Lower lobe of right lung (tissue), 2 donors: ENCODE data around the gene ATP4A. TPM values are rescaled to one million over a fixed set of nuclear protein-coding genes. Genes with fewer than 3 reads are reported as not detected.

Experiments used
- ATAC-seq, 2 donors: fragments of 200-7000 bp; cut with Tn5 transposase; one replicate each; pipeline ENCODE4 v1.9.1; 2020 to 2022; ENCODE audit warnings: mild to moderate bottlenecking in 2 of 2, moderate library complexity in 2 of 2
- DNase-seq: peaks from one replicate; pipeline ENCODE4 v3.0.0-alpha.2; 2020
- H3K27ac ChIP-seq: fragments of 200-600 bp; one replicate; pipeline ENCODE4 v1.8.0; 2022
- H3K27me3 ChIP-seq: fragments of 200-600 bp; one replicate; pipeline ENCODE4 v1.8.0; 2022; ENCODE audit warnings: low read depth
- H3K36me3 ChIP-seq: fragments of 200-600 bp; one replicate; pipeline ENCODE4 v1.8.0; 2022; ENCODE audit warnings: mild to moderate bottlenecking
- H3K4me1 ChIP-seq: fragments of 200-600 bp; one replicate; pipeline ENCODE4 v1.8.0; 2022
- H3K4me3 ChIP-seq: fragments of 200-600 bp; one replicate; pipeline ENCODE4 v1.8.0; 2022; ENCODE audit warnings: mild to moderate bottlenecking
- H3K9me3 ChIP-seq: fragments of 200-600 bp; one replicate; pipeline ENCODE4 v1.8.0; 2022
- CTCF ChIP-seq: fragments of 200-600 bp; IDR thresholded peaks from one replicate; pipeline ENCODE4 v1.8.0; 2022; ENCODE audit warnings: antibody characterized with exemption, mild to moderate bottlenecking
- intact Hi-C: fragments of 100-400 bp; cut with DNase I; formaldehyde crosslinking; loops from one replicate; pipeline ENCODE4 v1.11.0; 2022
- total RNA-seq: library from RNA; stranded (reverse); fragmentation: NEBNext Ultra II Directional; extraction: Animal tissue kit (Norgen Biotek cat#: 25700); gene quantifications from one replicate; pipeline ENCODE4 v1.2.1, GENCODE V29; 2021
- donor health status: DM: no; HTN: yes; CAD: no; lungs with severe emphysema.

The ATP4A gene
- total RNA-seq, 1 donor from 2014 or later: not detected

- Histone ChIP-seq H3K36me3 (no peaks in the 10 kb centered on the region), H3K9me3 (no peaks in the 10 kb centered on the region), H3K27ac (no peak overlapping the region), H3K4me3 (no peak overlapping the region), H3K4me1 (peaks cover 7% of the 10 kb centered on the region), H3K27me3 (peaks cover 37% of the 10 kb centered on the region)
- intact Hi-C loops: no loop called here
- DNase-seq (no peak), ATAC-seq (no peak)
- TF ChIP-seq CTCF: no peak
Observed at GRCh38 chr19:35559281-35559659, 4.2 kb downstream of the ATP4A start.

GRCh38 chr19:35558400-35559280, 4.8 kb downstream of the ATP4A start:
- H3K4me1 ChIP-seq: peaks cover 7% of the 10 kb centered on the region
- DNase-seq (no peak), ATAC-seq (peak in 1 of 2 donors; percentile 5)
- H3K27ac ChIP-seq: no peak overlapping the region
- H3K4me3 ChIP-seq: peak overlapping the region; percentile 48
- intact Hi-C loops: no loop called here
- H3K27me3 ChIP-seq: peaks cover 37% of the 10 kb centered on the region
- no peaks in the 10 kb centered on the region for H3K36me3 ChIP-seq
- TF ChIP-seq CTCF: no peak
- H3K9me3 ChIP-seq: no peaks in the 10 kb centered on the region

- ATAC-seq: peak; percentile 66 to 79
- Histone ChIP-seq H3K36me3 (no peaks in the 10 kb centered on the region), H3K27ac (no peak overlapping the region), H3K4me1 (peaks cover 7% of the 10 kb centered on the region), H3K9me3 (no peaks in the 10 kb centered on the region), H3K4me3 (peak overlapping the region; percentile 48), H3K27me3 (peaks cover 37% of the 10 kb centered on the region)
- DNase-seq: peak; percentile 79
- no peak for TF ChIP-seq CTCF
- intact Hi-C loops: no loop called here
Observed at GRCh38 chr19:35557539-35558399, 5.7 kb downstream of the ATP4A start.

GRCh38 chr19:35556846-35557538, 6.5 kb downstream of the ATP4A start:
- Histone ChIP-seq H3K4me3 (no peak overlapping the region), H3K9me3 (no peaks in the 10 kb centered on the region), H3K27ac (no peak overlapping the region), H3K27me3 (peaks cover 32% of the 10 kb centered on the region), H3K36me3 (no peaks in the 10 kb centered on the region), H3K4me1 (peaks cover 7% of the 10 kb centered on the region)
- DNase-seq (no peak), ATAC-seq (no peak)
- intact Hi-C loops: no loop called here
- TF ChIP-seq CTCF: no peak

GRCh38 chr19:35556025-35556590, 7.3 kb downstream of the ATP4A start:
- Histone ChIP-seq H3K27me3 (peaks cover 31% of the 10 kb centered on the region), H3K36me3 (no peaks in the 10 kb centered on the region), H3K27ac (no peak overlapping the region), H3K4me1 (peaks cover 7% of the 10 kb centered on the region), H3K4me3 (no peak overlapping the region), H3K9me3 (no peaks in the 10 kb centered on the region)
- TF ChIP-seq CTCF: no peak
- intact Hi-C loops: no loop called here
- DNase-seq (no peak), ATAC-seq (no peak)
